GM18508 (cell line): Measurements from ENCODE around the gene EEF1A2.
"Not testable (repeated sequence)": the region's sequence is repeated elsewhere in the genome, so short reads cannot be mapped to it uniquely, and the experiment has no call there.

Source experiments
- ATAC-seq: cut with Tn5 transposase; IDR thresholded peaks from one replicate; pipeline ENCODE4 v1.9.1; 2021; ENCODE audit warnings: moderate number of reproducible peaks; ENCODE audit not compliant: insufficient read depth, unreplicated experiment

The EEF1A2 gene

GRCh38 chr20:63521602-63522001, 22.7 kb upstream of the EEF1A2 start:
- no peak for ATAC-seq

DNA sequence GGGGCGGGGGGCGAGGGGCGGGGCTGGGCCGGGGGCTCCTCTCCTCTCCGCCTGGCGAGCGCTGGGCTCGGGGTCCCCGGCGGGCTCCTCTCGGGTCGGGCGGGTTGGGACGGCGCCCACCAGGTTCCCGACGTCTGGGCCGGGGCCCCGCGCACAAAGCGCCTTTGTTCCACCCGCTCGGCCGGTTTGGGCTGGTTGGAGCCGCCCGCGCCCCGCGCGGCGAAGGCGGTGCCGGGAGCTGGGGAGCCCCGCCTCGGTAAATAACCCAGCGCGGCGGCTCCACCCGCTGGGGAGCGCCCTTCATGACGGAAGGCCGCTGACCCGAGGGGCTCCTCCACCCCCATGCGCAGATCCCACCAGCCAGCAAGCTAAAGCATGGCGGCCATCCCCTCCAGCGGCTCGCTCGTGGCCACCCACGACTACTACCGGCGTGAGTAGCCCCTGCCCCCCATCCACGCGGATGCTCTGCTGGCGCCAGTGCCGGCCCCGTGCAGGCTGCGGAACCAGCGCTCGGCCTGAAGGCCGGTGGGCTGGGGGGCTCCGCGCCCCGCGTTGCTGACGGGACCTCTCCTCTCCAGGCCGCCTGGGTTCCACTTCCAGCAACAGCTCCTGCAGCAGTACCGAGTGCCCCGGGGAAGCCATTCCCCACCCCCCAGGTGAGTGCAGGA, 22.2 kb upstream of the EEF1A2 start:
- no peak for ATAC-seq

- ATAC-seq, result no peak
These were observed 21.6 kb upstream of the EEF1A2 start, which contains the start of gene PPDPF for GRCh38 chr20:63520504-63520933. Gene PPDPF (plus strand): TSS chr20:63520765. CDS start chr20:63521309, 544 bp downstream.

DNA sequence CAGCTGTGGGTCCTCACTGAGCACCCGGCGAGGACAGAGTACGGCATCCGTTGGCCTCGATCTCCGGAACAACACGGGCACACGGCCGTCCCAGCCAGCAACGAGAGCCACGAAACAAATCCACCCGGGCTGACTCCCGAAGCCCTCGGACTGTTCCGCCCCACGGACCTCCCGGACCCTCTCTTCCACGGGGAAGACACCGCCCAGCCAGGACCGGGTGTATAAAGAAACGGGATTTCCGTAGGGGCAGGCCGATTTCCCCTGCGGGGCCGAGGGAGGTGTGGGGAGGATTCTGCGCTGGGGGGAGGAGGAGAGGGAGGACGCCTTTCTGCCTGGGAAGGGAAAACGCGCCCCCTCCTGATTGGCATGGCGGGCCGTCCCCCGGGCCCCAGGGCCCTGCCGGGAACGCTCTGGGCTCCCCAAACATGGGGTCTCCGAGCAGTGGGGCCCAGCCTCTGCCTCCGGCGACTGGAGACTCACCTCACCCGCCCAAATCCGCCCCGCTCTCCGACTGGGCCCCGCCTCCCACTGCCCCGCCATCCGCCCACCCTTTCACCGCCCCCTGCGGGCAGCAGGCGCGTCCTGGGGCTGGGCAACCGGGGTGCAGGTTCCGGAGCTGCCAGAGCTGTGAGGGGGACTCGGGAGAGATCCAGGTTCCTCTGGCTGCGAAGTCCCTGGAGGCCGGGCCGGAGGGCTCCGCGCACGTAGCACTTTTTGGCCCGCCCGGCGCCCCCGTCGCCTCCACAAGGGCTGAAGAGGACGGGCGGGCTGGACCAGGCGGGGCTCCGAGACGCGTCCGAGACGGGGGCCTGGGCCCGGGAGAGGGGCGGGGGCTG, 21.0 kb upstream of the EEF1A2 start:
- ATAC-seq, result no peak

DNA sequence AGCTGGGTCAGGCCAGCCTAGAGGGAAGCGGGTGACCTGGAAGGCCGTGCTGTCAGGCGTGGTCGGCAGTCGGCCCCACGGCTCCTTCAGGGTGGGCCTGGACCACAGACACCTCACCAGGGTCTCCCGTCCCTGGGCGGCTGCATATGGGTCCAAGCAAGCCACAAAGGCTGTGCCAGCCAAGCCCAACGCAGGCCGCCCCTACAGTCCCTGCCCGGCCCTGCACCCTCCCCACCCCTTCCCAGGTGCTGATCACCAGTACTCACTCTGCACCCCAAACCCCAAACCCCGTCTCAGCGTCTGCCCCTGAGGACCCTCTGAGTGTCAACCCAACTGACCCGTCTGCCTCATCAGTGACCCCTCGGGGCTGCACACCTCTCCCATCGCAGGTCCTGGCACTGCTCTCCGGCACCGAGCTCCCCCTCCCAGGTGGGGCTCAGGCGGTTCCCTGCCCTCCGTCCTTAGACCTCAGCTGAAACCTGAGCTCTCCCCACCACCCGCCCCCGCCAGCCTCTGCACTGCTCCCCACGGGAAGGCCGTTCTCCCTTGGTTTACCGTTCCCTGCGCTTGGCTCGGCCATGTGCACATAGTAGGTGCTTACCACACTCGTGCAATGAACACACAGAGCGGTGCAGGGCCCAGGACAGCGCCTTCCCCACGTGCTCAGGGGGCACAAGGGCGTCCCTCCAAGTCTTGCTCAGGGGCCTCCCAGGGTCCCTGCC, 20.2 kb upstream of the EEF1A2 start:
- no peak for ATAC-seq

GRCh38 chr20:63518351-63518861, 19.5 kb upstream of the EEF1A2 start:
- ATAC-seq, result no peak

- ATAC-seq, result no peak
These were observed 18.8 kb upstream of the EEF1A2 start for GRCh38 chr20:63517376-63518309.

DNA sequence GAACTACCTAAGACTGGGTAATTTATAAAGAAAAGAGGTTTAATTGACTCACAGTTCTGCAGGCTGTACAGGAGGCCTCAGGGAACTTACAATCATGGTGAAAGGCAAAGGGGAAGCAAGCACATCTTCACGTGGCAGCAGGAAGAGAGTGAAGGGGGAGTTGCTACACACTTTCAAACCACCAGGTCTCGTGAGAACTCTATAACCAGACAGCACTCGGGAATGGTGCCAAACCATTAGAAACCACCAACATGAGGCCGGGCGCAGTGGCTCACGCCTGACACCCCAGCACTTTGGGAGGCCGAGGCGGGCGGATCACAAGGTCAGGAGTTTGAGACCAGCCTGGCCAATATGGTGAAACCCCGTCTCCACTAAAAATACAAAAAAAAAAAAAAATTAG, 15.6 kb upstream of the EEF1A2 start:
- not testable (repeated sequence) for ATAC-seq

GRCh38 chr20:63513207-63513606, 14.3 kb upstream of the EEF1A2 start:
- no peak for ATAC-seq

DNA sequence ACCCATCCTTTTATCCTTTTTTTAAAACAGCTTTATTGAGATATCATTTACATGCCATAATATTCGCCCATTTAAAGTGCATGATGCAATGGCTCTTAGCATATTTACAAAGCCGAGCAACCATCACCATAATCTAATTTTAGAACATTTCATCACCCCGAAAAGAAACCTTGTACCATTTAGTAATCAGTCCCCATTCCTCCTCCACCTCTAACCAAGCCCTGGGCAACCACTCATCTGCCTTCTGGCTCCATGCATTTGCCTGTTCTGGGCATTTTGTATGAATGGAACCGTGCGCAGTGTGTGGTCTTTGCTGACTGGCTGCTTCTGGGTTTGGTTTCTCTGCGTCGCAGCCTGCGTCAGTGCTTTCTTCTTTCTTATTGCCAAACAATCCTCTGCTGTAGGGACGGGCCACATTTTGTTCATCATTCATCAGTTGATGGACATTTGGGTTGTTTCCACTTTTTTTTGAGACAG, 10.2 kb upstream of the EEF1A2 start:
- ATAC-seq, result no peak

GRCh38 chr20:63508072-63508768, 9.3 kb upstream of the EEF1A2 start:
- ATAC-seq, result no peak

GRCh38 chr20:63507083-63507743, 8.3 kb upstream of the EEF1A2 start:
- ATAC-seq, result no peak

- ATAC-seq, result no peak
These were observed 6.8 kb upstream of the EEF1A2 start for GRCh38 chr20:63505723-63506122.

- ATAC-seq, result no peak
These were observed 6.4 kb upstream of the EEF1A2 start for GRCh38 chr20:63505281-63505680.

- no peak for ATAC-seq
These were observed 5.8 kb upstream of the EEF1A2 start for GRCh38 chr20:63504642-63505041.

GRCh38 chr20:63503524-63503923, 4.6 kb upstream of the EEF1A2 start:
- ATAC-seq, result no peak

DNA sequence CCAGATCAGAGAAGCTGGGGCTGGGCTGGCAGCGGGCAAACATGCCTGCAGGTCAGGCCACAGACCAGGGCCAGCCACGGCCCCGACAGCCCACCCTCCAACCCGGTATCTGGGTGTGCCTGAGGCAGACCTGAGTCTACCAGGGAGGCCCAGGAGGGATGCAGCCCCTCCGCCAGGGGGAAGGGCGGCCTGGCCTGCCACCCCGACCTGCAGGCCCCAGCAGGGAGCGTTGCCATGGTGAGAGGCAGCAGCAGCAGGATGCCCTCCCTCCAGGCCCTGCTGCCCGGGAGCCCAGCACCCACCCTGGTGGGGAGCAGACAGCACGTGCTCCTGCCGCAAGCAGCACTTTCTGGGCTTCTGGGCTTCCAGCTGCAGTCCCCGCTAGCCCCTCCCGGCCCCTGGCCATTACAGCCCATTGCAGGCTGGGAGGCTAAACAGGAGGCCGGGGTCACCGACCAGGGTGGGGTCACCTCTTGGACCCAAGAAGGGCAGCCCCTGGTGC, 3.8 kb upstream of the EEF1A2 start:
- no peak for ATAC-seq
